Left cardiac atrium (tissue), 4 donors: ENCODE results near the gene FMR1. TPM values are rescaled to one million over a fixed set of nuclear protein-coding genes. Genes with fewer than 3 reads are reported as not detected.

Source experiments
- ATAC-seq, 2 donors: fragments of 200-7000 bp; cut with Tn5 transposase; one replicate each; pipeline ENCODE4 v1.9.1; 2020; ENCODE audit warnings: mild to moderate bottlenecking in 2 of 2, moderate library complexity in 2 of 2
- DNase-seq: peaks from one replicate; pipeline ENCODE4 v3.0.0-alpha.2; 2020
- intact Hi-C, 2 donors: fragments of 100-400 bp; cut with DNase I; formaldehyde crosslinking; loops; one replicate each; pipeline versions ENCODE4 v1.14.1 to v1.15.1; 2022 to 2023
- total RNA-seq, 2 donors: library from RNA; stranded (reverse); fragmentation: NEBNext Ultra II Directional; extraction: Animal tissue kit (Norgen Biotek cat#: 25700); gene quantifications; one replicate each; pipeline ENCODE4 v1.2.1, GENCODE V29; 2021
- donor health status: DM: no; HTN: yes; CAD: no.
- donor health status: DM: no; HTN: yes; CAD: no; lungs with severe emphysema.
- donor health status: DM: yes; HTN: yes; CAD: no.
- donor health status: Dilated cardiomyopathy.

Gene FMR1
- total RNA-seq, 2 donors from 2014 or later: 28.1 to 28.5 TPM

DNA sequence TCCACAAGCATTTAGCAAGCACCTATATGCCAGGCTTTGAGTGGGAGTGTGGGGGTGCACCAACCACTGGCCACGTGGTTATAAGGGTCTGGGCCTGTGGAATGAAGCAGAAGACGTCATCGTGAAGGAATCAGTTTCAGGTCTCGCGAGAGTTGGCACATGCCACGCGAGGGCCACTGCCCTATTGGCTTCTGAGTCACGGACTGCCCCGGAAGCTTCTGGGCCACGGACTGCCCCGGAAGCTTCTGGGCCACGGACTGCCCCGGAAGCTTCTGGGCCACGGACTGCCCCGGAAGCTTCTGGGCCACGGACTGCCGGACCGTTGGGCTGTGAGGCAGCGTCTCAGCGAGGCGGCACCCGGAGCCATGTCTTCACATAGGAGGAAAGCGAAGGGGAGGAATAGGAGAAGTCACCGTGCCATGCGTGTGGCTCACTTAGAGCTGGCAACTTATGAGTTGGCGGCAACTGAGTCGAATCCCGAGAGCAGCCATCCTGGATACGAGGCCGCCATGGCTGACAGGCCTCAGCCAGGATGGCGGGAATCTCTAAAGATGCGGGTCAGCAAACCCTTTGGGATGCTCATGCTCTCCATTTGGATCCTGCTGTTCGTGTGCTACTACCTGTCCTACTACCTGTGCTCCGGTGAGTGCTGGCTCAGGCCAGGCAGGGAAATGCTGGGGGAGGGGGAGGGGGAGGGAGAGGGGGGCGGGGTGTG lies 69.5 kb downstream of the FMR1 start, which contains the start of gene FMR1NB:
Gene FMR1NB (plus strand): TSS at position 300 of the 715 bp plus-strand sequence. CDS start 66 bp downstream, at position 366.
- ATAC-seq: no peak
- DNase-seq: no peak
- intact Hi-C loops: no loop called here

Other genes starting within 250 kb of the FMR1 start
- not detected for gene FMR1NB, start 69.4 kb downstream of the FMR1 start, total RNA-seq